Activated T-cell treated with anti-CD3 and anti-CD28 coated beads, Interleukin-2, amount 50 U/mL, for 1 hour (primary cell): ENCODE results near the gene NOL6.
"Not testable (repeated sequence)": the region's sequence is repeated elsewhere in the genome, so short reads cannot be mapped to it uniquely, and the experiment has no call there.

Source experiments
- DNase-seq: peaks from one replicate; pipeline ENCODE4 v3.0.0-alpha.2; 2020

Gene NOL6

GRCh38 chr9:33430942-33431341 is 42.8 kb downstream of the NOL6 start:
- DNase-seq, result no peak

- DNase-seq, result no peak
Measured at GRCh38 chr9:33429256-33429985, 44.3 kb downstream of the NOL6 start.

GRCh38 chr9:33426843-33427293 is 46.9 kb downstream of the NOL6 start:
- no peak for DNase-seq

- DNase-seq, result no peak
Measured at GRCh38 chr9:33425128-33425533, 48.6 kb downstream of the NOL6 start.

DNA sequence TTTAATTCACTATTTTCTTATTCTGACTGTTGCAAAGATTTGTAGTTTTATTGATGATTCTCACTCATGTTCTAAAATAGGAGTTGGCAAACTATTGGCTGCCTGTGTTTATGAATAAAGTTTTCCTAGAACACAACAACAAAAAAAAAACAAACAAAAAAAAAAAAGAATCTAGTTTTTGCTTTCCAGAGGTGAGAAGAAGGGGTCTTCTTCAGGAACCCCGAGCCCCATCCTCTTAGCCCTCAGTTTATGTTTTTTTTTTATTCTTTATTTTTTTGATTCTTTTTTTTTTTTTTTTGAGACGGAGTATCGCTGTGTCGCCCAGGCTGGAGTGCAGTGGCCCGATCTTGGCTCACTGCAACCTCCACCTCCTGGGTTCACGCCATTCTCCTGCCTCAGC is 49.2 kb downstream of the NOL6 start:
- DNase-seq, result not testable (repeated sequence)

DNA sequence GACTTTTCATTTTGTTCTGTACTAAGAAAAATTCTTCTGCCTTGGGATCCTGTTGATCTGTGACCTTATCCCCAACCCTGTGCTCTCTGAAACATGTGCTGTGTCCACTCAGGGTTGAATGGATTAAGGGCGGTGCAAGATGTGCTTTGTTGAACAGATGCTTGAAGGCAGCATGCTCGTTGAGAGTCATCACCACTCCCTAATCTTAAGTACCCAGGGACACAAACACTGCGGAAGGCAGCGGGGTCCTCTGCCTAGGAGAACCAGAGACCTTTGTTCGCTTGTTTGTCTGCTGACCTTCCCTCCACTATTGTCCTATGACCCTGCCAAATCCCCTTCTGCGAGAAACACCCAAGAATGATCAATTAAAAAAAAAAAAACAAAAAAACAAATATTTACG is 49.7 kb downstream of the NOL6 start:
- DNase-seq, result not testable (repeated sequence)

DNA sequence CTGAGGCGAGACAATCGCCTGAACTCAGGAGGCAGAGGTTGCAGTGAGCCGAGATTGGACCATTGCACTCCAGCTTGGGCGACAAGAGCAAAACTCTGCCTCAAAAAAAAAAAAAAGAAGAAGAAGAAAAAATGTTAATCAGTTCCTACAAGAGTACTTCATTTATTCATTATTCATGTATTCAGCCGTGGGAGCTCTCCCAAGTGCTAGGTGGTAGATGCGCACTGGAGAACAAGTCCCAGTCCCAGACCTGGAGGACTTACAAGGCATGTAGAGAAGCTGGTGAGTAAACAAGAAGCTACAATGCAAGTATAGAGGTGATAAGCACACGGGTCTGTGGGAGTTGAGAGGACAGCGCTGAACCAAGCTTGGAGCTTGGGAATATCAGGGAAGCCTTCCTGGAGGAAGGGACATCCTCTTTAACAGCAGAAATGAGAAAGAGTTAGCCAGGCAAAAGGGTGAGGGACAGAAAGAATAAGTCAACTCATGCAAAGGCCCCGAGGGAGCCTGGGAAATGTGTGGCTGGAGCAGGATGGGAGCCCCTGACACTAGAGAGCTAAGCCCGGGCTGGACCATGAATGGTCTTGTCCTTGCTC is 53.9 kb downstream of the NOL6 start:
- DNase-seq, result no peak

DNA sequence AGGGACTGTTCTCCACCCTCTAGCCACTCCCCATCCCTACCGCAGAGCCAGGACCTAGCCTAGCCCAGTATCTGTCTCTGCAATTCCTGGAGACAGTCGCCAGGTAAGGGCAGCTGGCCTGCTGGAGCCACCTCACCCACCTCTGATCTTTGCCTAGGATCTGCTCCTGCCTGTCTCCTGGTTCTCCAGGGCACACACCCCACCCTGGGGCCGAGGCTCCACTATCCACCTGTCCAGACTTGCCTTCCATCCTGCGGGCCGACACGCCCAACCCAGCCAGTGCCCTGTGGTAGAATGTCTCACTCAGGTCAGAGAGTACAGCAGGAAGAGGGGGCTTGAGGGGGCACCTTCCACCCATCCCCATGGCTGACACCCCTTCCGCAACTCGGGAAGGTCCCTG is 55.6 kb downstream of the NOL6 start:
- no peak for DNase-seq

DNA sequence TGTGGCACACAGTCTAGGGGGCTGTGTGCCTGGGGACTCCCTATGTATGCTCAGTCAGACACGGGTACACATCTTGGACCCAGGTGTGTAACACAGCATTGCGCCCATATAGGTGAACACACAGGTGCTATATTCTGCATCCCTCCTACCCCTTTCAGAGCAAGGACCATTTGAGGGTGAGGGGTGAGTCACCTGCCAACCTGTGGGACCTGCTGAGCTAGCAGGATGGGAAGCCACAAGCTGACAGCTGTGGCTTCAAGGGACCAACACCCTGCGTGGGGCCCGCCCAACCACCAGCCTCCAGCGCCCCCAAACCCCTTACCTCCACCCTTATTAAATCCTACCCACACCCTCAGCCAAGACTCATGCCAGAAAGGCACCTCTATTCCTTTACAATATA is 56.7 kb downstream of the NOL6 start:
- DNase-seq, result peak; percentile 59

DNA sequence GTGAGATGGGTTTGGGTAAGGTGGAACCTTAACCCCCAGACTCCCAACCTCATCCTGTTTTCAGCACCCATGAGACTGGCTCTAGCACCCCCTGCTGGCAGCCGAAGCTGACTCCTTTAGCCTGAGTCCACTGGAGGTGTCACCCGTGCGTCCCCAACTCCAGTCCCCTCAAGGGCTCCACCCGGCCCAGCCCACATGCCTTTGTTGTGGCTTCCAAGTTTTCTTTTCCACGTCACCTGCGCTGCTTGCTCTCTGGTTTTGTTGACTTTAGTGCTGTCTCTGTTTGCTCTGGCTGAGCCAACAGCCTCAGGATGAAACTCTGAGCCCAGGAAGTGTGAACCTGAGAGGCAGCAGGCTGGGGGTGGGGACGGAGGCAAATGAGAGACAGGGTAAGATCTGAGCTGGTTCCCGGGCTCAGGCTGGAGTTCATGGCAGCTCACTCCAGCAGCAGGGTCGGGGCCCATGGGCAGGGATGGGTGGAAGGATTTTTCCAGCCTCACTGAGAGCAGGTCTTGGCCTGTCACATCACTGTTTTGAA is 58.2 kb downstream of the NOL6 start:
- peak; percentile 95 for DNase-seq

GRCh38 chr9:33414889-33415500 is 58.7 kb downstream of the NOL6 start:
- no peak for DNase-seq

DNA sequence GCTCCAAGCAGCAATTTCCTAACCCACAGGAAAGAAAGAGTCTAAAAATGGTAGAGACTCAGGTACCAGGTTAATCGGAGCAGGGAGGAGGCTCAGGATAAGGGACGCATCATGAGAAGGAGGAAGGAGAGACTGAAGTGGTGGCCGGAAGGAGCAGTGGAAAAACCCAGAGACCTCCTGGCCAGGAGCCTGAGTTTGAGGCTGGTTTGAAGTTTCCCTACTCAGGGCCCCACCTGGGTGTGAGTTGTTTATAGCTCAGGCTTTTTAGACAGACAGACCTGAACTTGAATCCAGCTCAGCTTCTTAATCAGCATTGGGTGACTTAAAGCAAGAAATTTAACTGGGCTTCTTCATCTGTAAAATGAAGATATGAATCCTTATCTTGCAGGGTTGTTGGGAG is 59.5 kb downstream of the NOL6 start:
- DNase-seq, result no peak
